SKM-1 treated with dmso at 0.1 percent for 144 hours (cell line): ENCODE results near the gene LYPD3.

Experiments used
- DNase-seq: peaks from one replicate; lab custom pipeline; 2025; ENCODE audit not compliant: unreplicated experiment; lab: John Stamatoyannopoulos, UW

The LYPD3 gene

GRCh38 chr19:43435775-43436174, 29.6 kb downstream of the LYPD3 start:
- DNase-seq, result no peak

GRCh38 chr19:43433689-43434088, 31.7 kb downstream of the LYPD3 start:
- DNase-seq, result no peak

- DNase-seq, result no peak
Observed at GRCh38 chr19:43433358-43433673, 32.1 kb downstream of the LYPD3 start.

GRCh38 chr19:43430976-43431375, 34.4 kb downstream of the LYPD3 start:
- no peak for DNase-seq

- no peak for DNase-seq
Observed at GRCh38 chr19:43430142-43430710, 35.2 kb downstream of the LYPD3 start.

- DNase-seq, result no peak
Observed at GRCh38 chr19:43429395-43429794, 36.0 kb downstream of the LYPD3 start.

GRCh38 chr19:43425567-43426392, 39.6 kb downstream of the LYPD3 start:
- peak; percentile 1 for DNase-seq

- no peak for DNase-seq
Observed at GRCh38 chr19:43423779-43424178, 41.6 kb downstream of the LYPD3 start.

- no peak for DNase-seq
Observed at GRCh38 chr19:43422689-43423066, 42.7 kb downstream of the LYPD3 start.

- no peak for DNase-seq
Observed at GRCh38 chr19:43422000-43422688, 43.3 kb downstream of the LYPD3 start.

- DNase-seq, result no peak
Observed at GRCh38 chr19:43420954-43421353, 44.5 kb downstream of the LYPD3 start.

GRCh38 chr19:43416951-43417623, 48.3 kb downstream of the LYPD3 start:
- DNase-seq, result no peak

- DNase-seq, result no peak
Observed at GRCh38 chr19:43414554-43414953, 50.9 kb downstream of the LYPD3 start, which contains the start of gene TEX101. Gene TEX101 (plus strand): TSS chr19:43414890. CDS start chr19:43415920, 1,030 bp downstream.

- no peak for DNase-seq
Observed at GRCh38 chr19:43412441-43412840, 53.0 kb downstream of the LYPD3 start.
